ENCODE results near the gene MYLK3.

DNA sequence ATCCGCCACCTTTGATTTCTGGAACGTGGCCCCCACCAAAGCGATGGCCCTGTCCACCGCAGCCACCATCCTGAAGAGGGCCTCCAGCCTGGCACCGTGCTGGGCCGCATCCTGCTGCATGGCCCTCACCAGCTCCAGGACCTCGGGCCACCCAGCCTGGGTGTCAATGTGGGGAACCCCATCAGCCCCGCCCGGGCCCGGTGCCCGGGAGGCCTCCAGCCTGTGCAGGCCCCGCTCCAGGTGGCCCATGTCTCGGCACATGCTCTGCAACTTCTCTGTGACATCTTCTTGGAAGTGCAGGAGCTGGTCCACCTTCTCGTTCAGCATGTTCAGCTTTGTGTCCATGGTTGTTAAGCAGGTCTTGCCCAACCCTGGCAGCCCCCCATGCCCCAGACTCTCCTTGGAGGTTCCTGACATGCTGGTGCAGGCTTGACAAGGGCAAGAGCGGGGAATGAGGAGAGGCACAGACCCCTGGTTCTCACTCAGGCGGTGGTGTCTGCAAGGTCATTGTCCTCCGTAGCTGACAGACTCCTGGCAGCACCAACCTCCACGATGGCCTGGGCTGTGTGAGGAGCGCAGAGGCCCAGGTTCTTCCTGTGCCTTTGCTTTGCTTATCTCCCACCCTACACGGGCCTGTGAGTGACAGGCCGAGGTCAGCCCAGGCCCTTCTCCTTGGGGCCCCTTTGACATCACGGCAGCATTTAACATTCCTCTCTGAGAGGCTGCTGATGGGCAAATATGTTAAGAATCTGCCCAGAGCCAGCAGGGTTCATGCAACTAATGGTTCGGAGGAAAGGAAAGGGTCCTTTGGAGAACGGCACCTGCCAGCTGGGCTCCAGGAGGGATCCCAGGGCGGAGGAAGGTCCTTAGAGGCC lies at the start of gene MYLK3:
- TF ChIP-seq, protein P1, sequence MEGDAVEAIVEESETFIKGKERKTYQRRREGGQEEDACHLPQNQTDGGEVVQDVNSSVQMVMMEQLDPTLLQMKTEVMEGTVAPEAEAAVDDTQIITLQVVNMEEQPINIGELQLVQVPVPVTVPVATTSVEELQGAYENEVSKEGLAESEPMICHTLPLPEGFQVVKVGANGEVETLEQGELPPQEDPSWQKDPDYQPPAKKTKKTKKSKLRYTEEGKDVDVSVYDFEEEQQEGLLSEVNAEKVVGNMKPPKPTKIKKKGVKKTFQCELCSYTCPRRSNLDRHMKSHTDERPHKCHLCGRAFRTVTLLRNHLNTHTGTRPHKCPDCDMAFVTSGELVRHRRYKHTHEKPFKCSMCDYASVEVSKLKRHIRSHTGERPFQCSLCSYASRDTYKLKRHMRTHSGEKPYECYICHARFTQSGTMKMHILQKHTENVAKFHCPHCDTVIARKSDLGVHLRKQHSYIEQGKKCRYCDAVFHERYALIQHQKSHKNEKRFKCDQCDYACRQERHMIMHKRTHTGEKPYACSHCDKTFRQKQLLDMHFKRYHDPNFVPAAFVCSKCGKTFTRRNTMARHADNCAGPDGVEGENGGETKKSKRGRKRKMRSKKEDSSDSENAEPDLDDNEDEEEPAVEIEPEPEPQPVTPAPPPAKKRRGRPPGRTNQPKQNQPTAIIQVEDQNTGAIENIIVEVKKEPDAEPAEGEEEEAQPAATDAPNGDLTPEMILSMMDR (IDR thresholded peaks at IDR 0.05) = no peak
- no peak for TF ChIP-seq POLR2A (IDR thresholded peaks at IDR 0.05)

Measured in prostate gland (tissue), 2 donors.